Measurements from ENCODE around the gene MAGED4.
"Not testable (repeated sequence)": the region's sequence is repeated elsewhere in the genome, so short reads cannot be mapped to it uniquely, and the experiment has no call there.

MAGED4 gene, protein sequence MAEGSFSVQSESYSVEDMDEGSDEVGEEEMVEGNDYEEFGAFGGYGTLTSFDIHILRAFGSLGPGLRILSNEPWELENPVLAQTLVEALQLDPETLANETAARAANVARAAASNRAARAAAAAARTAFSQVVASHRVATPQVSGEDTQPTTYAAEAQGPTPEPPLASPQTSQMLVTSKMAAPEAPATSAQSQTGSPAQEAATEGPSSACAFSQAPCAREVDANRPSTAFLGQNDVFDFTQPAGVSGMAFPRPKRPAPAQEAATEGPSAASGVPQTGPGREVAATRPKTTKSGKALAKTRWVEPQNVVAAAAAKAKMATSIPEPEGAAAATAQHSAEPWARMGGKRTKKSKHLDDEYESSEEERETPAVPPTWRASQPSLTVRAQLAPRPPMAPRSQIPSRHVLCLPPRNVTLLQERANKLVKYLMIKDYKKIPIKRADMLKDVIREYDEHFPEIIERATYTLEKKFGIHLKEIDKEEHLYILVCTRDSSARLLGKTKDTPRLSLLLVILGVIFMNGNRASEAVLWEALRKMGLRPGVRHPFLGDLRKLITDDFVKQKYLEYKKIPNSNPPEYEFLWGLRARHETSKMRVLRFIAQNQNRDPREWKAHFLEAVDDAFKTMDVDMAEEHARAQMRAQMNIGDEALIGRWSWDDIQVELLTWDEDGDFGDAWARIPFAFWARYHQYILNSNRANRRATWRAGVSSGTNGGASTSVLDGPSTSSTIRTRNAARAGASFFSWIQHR

DNA sequence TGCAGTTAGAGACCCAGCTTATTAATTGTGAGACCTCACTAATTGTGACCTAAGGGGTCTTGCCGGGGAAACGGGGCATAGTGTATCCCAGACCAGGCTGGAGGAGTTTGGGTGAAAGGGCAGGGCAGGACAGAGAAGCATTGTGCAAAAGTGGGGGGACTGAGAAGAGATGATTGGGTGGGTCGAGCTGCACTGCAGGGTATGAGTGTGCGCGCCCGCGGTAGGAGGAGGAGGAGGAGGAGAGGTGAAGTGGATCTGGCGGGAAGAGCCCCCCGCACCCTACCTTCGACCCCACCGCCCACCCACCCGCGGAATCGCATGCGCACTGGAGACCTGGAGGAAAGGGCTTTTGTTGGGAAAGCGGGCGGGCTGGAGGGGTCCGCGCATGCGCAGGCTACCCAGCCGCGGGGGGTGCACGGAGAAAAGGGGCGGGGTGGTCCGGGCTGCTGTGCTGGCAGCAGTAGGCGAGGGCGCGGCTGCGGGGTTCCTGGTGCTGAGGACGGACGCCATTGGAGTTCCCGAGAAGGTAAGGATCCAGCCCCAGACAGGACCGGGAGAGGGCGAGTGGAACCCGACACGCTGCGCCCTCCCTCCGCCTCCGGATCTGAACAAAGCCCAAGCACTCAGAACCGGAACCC lies at the start of gene MAGED4:
MAGED4 (plus strand) TSS at position 449 of the 638 bp plus-strand sequence. CDS start 1,035 bp downstream, outside the sequence.
- not testable (repeated sequence) for DNase-seq

DNA sequence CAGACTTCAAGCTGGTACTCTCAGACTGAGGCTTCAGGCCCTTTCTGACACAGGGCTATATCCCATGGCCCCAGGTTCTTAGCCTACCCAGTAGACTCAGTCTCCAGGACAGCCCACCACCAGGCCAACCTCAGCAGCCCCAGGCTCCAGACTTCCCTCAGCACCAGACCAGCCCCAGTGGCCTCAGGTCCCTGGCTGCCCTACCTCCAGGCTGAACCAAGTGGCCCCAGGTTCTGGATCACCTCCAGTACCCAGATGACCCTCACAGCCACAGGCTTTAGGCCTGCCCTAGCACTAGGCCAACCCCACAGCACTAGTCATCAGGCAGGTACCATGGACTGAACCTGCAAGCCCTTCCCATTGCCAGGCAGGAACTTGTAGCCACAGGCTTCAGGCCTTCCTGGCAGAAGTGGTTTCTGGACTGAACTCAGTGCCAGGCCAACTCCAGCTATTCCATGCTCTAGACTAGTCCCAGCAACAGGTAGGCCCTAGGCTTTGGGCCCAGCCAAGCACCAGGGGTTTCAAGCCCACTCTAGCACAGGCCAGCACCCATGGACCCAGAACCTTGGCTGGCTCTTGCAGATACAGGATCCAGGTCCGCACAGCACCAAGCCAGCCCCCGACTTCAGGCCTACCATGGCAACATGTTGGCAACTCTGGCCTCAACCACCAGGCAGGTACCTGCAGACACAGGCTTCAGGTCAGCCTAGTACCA lies 45.7 kb upstream of the MAGED4 start:
- no peak for DNase-seq

DNA sequence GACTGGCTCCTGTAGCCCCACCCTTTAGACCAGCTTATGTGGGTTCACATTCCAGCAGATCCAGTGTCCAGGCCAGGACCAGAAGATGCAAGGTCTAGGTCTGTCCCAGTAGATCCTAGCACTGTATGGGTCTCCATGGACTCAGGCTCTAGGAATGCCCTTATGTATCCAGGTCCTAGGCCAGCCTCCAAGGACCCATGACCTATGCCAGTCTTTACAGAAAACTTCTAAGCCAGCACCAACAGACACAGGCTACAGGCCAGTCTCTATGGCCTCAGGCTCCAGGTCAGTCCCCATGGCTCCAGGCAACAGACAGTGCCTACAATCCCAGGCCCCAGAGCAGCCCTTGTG lies 45.2 kb upstream of the MAGED4 start:
- no peak for DNase-seq

DNA sequence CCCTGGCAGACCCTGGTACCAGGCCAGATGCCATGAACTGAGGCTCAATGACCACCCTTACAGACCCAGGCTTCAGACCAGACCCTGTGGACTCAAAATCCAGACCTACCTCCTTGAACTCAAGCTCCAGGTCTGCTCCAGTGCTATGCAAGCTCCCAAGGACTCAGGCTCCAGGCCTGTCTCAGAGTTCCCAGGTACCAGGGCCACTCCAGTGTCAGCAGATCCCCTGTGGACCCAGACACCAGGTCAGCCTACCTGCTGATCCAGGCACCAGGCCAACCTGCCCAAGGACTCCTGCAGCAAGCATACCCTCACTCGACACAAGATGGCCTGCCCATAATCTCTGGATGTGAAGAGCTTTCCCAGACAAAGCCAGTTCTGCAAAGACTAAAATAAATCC lies 44.7 kb upstream of the MAGED4 start:
- DNase-seq, result no peak

DNA sequence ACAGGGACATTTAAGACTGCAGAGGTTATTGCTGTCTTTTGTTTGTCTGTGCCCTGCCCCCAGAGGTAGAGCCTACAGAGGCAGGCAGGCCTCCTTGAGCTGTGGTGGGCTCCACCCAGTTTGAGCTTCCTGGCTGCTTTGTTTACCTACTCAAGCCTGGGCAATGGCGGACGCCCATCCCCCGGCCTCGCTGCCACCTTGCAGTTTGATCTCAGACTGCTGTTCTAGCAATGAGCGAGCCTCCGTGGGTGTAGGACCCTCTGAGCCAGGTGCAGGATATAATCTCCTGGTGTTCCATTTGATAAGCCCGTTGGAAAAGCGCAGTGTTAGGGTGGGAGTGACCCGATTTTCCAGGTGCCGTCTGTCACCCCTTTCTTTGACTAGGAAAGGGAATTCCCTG lies 34.0 kb upstream of the MAGED4 start:
- DNase-seq, result not testable (repeated sequence)

DNA sequence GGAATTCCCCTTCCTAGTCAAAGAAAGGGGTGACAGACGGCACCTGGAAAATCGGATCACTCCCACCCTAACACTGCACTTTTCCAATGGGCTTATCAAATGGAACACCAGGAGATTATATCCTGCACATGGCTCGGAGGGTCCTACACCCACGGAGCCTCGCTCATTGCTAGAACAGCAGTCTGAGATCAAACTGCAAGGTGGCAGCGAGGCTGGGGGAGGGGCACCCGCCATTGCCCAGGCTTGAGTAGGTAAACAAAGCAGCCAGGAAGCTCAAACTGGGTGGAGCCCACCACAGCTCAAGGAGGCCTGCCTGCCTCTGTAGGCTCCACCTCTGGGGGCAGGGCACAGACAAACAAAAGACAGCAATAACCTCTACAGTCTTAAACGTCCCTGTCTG lies 24.5 kb upstream of the MAGED4 start:
- not testable (repeated sequence) for DNase-seq

DNA sequence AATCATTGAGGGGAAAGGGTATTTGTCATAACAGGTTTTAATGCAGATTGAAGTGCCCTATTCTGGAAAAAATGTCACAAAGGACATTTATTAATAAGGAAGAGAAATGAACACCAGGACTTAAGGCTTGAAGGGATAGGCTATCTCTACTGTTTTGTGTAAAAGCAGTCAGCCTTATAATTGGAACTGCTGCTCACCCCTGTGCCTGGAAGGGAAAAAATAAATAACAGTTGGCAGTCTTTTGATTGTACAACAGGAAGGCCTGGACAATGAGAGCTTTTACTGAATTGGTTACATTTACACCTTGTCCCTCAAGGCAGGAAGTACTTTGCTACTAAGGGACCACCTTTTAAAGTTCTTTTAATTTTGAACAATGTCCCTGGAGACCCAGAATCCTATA lies 17.8 kb upstream of the MAGED4 start:
- no peak for DNase-seq

DNA sequence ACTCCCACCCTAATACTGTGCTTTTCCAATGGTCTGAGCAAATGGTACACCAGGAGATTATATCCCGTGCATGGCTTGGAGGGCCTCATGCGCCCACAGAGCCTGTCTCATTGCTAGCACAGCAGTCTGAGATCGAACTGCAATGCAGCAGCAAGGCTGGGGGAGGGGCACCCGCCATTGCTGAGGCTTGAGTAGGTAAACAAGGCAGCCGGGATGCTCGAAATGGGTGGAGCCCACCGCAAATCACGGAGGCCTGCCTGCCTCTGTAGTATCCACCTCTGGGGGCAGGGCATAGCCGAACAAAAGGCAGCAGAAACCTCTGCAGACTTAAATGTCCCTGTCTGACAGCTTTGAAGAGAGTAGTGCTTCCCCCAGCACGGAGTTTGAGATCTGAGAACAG lies 13.6 kb upstream of the MAGED4 start:
- DNase-seq, result not testable (repeated sequence)

DNA sequence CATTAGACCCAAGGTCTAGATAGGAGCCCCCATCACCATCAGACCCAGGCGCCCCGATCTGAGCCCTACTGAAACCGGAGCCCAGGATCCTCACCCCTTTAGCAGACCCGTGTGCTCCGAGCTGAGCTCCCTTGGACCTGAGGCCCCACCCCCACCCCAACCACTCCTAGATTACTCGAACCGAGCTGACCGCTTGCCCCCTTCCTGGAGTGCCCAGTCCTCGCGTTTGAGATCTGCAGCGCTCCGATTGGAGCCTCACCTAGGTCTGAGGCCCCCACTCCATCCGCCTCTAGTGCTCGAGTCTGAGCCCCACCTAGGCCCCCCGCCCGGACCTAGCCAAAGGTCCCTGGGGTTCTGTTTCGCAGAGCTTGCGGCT lies 378 bp downstream of the MAGED4 start:
- DNase-seq, result not testable (repeated sequence)

DNA sequence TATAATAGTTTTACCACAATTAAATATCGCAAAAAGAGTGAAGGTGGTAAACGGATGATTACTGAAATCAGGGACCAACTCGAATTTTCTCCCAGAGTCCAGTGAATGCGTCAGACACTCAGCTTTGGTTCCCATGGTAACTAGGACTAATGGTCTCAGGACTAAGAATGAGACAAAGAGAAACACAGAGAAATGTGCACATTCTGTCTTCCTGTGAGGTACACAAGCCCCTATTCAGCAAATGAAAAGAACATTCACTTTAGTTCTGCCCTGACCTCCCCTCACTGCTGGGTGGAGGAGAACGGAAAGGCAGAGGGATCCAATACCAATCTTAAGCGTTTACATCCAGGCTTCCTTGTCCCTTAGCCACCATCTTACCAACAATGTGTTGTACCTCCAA lies 26.7 kb downstream of the MAGED4 start:
- not testable (repeated sequence) for DNase-seq

DNA sequence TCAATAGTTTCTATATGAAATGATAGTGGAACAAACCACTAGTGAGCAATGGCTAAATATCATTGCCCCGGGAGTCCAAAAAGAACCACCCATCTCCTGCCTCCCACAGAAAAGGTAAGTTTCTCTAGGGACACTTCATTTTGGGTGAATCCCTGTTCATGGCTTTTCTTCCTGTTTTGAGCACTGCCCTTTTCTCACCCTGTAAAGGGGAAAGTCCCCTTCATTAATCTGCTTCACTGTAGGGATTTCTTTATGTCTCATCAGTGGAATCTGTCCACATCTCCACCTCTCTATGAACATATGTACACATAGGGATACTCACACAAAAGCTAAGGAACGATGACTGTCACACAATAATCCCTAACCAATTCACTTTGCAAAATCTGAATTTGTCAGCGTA lies 28.6 kb downstream of the MAGED4 start:
- no peak for DNase-seq

DNA sequence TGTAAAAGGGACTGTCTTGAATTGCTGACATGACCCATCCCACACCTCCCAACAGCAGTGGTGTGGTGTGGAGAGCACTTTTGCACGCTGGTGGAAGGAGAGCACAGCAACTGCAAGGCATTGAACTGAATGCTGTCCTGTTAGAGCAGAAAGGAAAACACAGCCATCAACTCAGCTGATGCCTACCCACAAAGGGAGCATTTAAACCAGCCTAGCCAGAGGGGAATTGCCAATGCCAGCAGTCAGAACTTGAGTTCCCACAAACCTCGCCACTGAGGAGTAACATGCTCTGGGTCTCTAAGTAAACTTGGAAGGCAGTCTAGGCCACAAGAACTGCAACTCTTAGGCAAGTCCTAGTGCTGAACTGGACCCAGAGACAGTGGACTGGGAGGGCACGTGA lies 31.9 kb downstream of the MAGED4 start:
- no peak for DNase-seq

DNA sequence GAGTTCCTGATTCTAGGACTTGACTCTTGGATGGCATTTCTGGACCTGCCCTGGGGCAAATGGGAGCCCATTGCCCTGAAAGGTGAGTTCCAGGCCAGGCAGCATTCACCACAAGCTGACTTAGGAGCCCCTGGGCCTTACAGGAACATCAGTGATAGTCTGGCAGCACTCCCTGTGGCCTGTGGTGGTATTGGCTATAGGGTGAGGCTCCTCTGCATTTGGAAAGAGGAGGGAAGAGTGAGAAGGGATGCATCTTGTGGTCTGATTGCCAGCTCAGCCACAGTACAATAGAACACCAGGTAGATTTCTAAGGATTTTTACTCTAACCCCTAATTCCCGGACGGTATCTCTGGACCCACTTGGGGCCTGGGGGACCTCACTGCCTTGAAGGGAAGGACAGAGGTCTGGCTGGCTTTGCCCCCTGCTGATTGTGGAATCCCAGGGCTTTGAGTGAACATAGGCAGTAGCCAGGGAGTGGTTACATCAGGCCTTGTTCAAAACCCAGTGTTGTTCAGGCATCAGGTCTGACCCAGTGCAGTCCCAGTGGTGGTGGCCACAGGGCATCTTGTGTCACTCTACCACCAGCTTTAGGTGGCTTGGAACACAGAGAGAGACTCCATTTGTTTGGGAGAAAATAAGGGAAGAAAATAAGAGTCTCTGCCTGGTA lies 32.9 kb downstream of the MAGED4 start:
- DNase-seq, result no peak

DNA sequence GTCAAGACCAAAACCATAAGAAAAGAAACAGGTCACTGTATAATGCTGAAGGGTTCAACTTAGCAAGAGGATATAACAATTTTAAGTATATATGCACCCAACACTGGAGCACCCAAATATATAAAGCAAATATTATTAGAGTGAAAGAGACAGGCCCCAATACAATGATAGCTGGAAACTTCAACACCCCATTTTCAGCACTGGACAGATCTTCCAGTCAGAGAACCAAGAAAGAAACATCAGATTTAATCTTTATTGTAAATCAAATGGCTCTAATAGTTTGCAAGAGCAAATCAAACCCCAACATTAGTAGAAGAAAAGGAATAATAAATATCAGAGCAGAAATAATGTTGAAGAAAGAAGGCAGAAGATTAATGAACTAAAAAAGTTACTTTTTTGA lies 36.2 kb downstream of the MAGED4 start:
- no peak for DNase-seq

All from NCI-H2081 treated with DMSO at 0.1 percent for 48 hours (cell line).